ENCODE measurements around the gene ODF4.

ODF4 gene

DNA sequence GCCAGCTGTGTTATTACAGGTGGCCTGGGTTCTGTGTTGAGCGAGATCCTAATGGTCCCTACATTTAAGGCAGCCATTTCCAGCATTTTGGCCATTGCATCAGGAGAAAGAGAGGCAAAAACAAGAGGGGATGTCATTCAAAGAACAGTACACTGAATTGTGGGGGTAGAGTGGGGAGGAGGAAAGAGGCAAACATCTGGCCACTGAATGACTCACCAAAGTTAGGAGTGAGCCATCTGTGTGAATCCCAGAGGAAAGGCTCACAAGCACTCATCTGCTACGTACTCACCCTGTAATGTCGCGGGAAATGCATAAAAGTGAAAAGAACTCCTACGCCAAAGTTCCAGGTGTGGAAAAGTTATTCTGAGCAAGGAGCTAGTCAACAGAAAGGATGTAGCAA is 20.1 kb downstream of the ODF4 start:
- Histone ChIP-seq H3K36me3 (ENCODE audit: control insufficient read depth in 2 of 2, insufficient read depth in 1 of 2, low read length in 2 of 2) (peaks cover 0 to 4% of the 10 kb centered on the region in 2 experiments; a peak in 2 of 3 replicates), H3K4me1 (ENCODE audit: control insufficient read depth, insufficient read depth, low read length) (peaks cover 15% of the 10 kb centered on the region), H3K27ac (ENCODE audit: extremely low read depth, low read depth, low read length) (no peak overlapping the region), H3K4me3 (ENCODE audit: low read depth, low read length) (no peak overlapping the region), H3K9me3 (ENCODE audit: control insufficient read depth, insufficient read depth, low read depth, low read length) (no peaks in the 10 kb centered on the region)
- CTCF ChIA-PET: interaction anchor here (0.6 to 1.5 kb wide), 2 partner anchors 17 to 1092 kb away, joined by 3 to 4 read pairs; partner anchors contain the start of gene KRABD2
- POLR2A ChIA-PET: interaction anchor here (0.6 to 1.0 kb wide), 2 partner anchors 17 to 112 kb away, joined by 3 to 6 read pairs; partner anchors contain the start of genes CTC1 and KRABD2
- TF ChIP-seq PRDM10 (tag by site-specific recombination; IDR thresholded peaks at IDR 0.05) (peak; percentile 78), ZNF585B (tag by site-specific recombination; IDR thresholded peaks at IDR 0.05) (no peak), KLF7 (tag by site-specific recombination; IDR thresholded peaks at IDR 0.05; ENCODE audit: borderline replicate concordance) (no peak), IKZF3 (tag by site-specific recombination; IDR thresholded peaks at IDR 0.05) (0 out of 2 replicates have a peak, but pooled peaks have one; percentile 28), ZFHX2 (tag by site-specific recombination; conservative IDR thresholded peaks at IDR 0.05) (peak; percentile 41; the same call in 1 of the 2 replicates), PRDM1 (tag by site-specific recombination; IDR thresholded peaks at IDR 0.05) (peak; percentile 77), EGR2 (tag by site-specific recombination; IDR thresholded peaks at IDR 0.05; ENCODE audit: low read depth) (0 out of 2 replicates have a peak, but pooled peaks have one; percentile 9), ZNF629 (tag by site-specific recombination; IDR thresholded peaks at IDR 0.05) (0 out of 2 replicates have a peak, but pooled peaks have one; percentile 13), SP7 (tag by site-specific recombination; IDR thresholded peaks at IDR 0.05) (0 out of 2 replicates have a peak, but pooled peaks have one; percentile 15), YY2 (tag by site-specific recombination; IDR thresholded peaks at IDR 0.05) (peak; percentile 61)
- TF ChIP-seq, protein P1, sequence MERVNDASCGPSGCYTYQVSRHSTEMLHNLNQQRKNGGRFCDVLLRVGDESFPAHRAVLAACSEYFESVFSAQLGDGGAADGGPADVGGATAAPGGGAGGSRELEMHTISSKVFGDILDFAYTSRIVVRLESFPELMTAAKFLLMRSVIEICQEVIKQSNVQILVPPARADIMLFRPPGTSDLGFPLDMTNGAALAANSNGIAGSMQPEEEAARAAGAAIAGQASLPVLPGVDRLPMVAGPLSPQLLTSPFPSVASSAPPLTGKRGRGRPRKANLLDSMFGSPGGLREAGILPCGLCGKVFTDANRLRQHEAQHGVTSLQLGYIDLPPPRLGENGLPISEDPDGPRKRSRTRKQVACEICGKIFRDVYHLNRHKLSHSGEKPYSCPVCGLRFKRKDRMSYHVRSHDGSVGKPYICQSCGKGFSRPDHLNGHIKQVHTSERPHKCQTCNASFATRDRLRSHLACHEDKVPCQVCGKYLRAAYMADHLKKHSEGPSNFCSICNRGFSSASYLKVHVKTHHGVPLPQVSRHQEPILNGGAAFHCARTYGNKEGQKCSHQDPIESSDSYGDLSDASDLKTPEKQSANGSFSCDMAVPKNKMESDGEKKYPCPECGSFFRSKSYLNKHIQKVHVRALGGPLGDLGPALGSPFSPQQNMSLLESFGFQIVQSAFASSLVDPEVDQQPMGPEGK (tag by site-specific recombination; IDR thresholded peaks at IDR 0.05): 0 out of 2 replicates have a peak, but pooled peaks have one; percentile 31
- TF ChIP-seq, protein P2, sequence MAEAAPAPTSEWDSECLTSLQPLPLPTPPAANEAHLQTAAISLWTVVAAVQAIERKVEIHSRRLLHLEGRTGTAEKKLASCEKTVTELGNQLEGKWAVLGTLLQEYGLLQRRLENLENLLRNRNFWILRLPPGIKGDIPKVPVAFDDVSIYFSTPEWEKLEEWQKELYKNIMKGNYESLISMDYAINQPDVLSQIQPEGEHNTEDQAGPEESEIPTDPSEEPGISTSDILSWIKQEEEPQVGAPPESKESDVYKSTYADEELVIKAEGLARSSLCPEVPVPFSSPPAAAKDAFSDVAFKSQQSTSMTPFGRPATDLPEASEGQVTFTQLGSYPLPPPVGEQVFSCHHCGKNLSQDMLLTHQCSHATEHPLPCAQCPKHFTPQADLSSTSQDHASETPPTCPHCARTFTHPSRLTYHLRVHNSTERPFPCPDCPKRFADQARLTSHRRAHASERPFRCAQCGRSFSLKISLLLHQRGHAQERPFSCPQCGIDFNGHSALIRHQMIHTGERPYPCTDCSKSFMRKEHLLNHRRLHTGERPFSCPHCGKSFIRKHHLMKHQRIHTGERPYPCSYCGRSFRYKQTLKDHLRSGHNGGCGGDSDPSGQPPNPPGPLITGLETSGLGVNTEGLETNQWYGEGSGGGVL (tag by site-specific recombination; IDR thresholded peaks at IDR 0.05): peak; percentile 93
- TF ChIP-seq, protein P3, sequence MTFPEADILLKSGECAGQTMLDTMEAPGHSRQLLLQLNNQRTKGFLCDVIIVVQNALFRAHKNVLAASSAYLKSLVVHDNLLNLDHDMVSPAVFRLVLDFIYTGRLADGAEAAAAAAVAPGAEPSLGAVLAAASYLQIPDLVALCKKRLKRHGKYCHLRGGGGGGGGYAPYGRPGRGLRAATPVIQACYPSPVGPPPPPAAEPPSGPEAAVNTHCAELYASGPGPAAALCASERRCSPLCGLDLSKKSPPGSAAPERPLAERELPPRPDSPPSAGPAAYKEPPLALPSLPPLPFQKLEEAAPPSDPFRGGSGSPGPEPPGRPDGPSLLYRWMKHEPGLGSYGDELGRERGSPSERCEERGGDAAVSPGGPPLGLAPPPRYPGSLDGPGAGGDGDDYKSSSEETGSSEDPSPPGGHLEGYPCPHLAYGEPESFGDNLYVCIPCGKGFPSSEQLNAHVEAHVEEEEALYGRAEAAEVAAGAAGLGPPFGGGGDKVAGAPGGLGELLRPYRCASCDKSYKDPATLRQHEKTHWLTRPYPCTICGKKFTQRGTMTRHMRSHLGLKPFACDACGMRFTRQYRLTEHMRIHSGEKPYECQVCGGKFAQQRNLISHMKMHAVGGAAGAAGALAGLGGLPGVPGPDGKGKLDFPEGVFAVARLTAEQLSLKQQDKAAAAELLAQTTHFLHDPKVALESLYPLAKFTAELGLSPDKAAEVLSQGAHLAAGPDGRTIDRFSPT (tag by site-specific recombination; IDR thresholded peaks at IDR 0.05): no peak

DNA sequence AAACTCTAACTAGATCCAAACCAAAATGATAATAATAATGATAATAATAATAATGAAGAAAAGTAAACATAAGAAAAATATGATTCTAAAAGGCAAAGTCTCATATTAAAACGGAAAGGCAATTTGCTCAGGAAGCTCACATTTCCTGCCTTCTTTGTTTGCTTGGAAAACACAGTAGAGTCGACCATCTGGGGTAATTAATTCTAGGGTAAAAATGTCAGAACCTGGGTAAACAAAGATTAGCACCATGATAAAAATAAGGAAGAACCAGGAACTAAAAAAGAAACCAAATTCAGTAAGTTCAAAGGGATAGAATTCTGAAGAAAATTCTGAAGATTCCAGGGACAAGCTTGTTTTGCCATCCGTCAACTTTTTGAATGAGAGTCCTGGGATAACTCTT is 20.6 kb downstream of the ODF4 start:
- Histone ChIP-seq H3K4me3 (ENCODE audit: low read depth, low read length) (no peak overlapping the region), H3K27ac (ENCODE audit: extremely low read depth, low read depth, low read length) (no peak overlapping the region), H3K9me3 (ENCODE audit: control insufficient read depth, insufficient read depth, low read depth, low read length) (no peaks in the 10 kb centered on the region), H3K36me3 (ENCODE audit: control insufficient read depth in 2 of 2, insufficient read depth in 1 of 2, low read length in 2 of 2) (peaks cover 0 to 7% of the 10 kb centered on the region in 2 experiments; a peak in 2 of 3 replicates), H3K4me1 (ENCODE audit: control insufficient read depth, insufficient read depth, low read length) (peaks cover 15% of the 10 kb centered on the region)
- TF ChIP-seq ZNF26 (tag by site-specific recombination; IDR thresholded peaks at IDR 0.05): no peak
- no peak for TF ChIP-seq ZNF473 (tag by site-specific recombination; IDR thresholded peaks at IDR 0.05)
- TF ChIP-seq ZNF266 (tag by site-specific recombination; IDR thresholded peaks at IDR 0.05; ENCODE audit: low read depth): no peak
- 0 out of 2 replicates have a peak, but pooled peaks have one; percentile 47 for TF ChIP-seq ZNF335 (tag by site-specific recombination; conservative IDR thresholded peaks at IDR 0.05)
- no peak for TF ChIP-seq ZBTB26 (tag by site-specific recombination; optimal IDR thresholded peaks at IDR 0.05)
- TF ChIP-seq KLF7 (tag by site-specific recombination; IDR thresholded peaks at IDR 0.05; ENCODE audit: borderline replicate concordance): no peak
- no peak for TF ChIP-seq WT1 (tag by site-specific recombination; IDR thresholded peaks at IDR 0.05)
- no peak for TF ChIP-seq ZNF341 (tag by site-specific recombination; IDR thresholded peaks at IDR 0.05; ENCODE audit: low read depth)
- CTCF ChIA-PET: interaction anchor here (0.6 to 1.5 kb wide), 2 partner anchors 17 to 1092 kb away, joined by 3 to 4 read pairs; partner anchors contain the start of gene KRABD2
- POLR2A ChIA-PET: interaction anchor here (1.0 kb wide), 1 partner anchor 16 kb away, joined by 6 read pairs; the partner anchor contains the start of gene KRABD2

Data from HEK293 (cell line).